ENCODE data around the gene RALGPS1.

Gene RALGPS1

GRCh38 chr9:126974594-126974993 is 60.0 kb downstream of the RALGPS1 start:
- CTCF ChIA-PET = interaction anchor here (0.6 kb wide), 1 partner anchor 946 kb away, joined by 4 read pairs; no protein-coding TSS in a partner anchor
- no peak for DNase-seq (ENCODE audit: extremely low spot score)
- POLR2A ChIA-PET = no interaction called here
- no peak for TF ChIP-seq SUZ12 (IDR thresholded peaks at IDR 0.05)
- TF ChIP-seq ZNF384 (IDR thresholded peaks at IDR 0.05) = no peak
- TF ChIP-seq L3MBTL2 (conservative IDR thresholded peaks at IDR 0.05) = no peak
- TF ChIP-seq FOXM1 (IDR thresholded peaks at IDR 0.05; ENCODE audit: borderline replicate concordance) = no peak
- TF ChIP-seq TARDBP (IDR thresholded peaks at IDR 0.05) = no peak
- TF ChIP-seq ELF4 (IDR thresholded peaks at IDR 0.05) = no peak
- TF ChIP-seq FOXK2 (IDR thresholded peaks at IDR 0.05) = no peak
- no peak for TF ChIP-seq CTBP1 (IDR thresholded peaks at IDR 0.05; ENCODE audit: borderline replicate concordance)
- TF ChIP-seq LEF1 (IDR thresholded peaks at IDR 0.05; ENCODE audit: borderline replicate concordance) = no peak
- no peak for TF ChIP-seq ARNT (IDR thresholded peaks at IDR 0.05)

GRCh38 chr9:126975327-126976220 is 61.0 kb downstream of the RALGPS1 start:
- ChIA-PET CTCF (no interaction called here), POLR2A (no interaction called here)
- no peak for DNase-seq (ENCODE audit: extremely low spot score)
- TF ChIP-seq PKNOX1 (IDR thresholded peaks at IDR 0.05) (no peak), L3MBTL2 (conservative IDR thresholded peaks at IDR 0.05) (no peak), BHLHE40 (IDR thresholded peaks at IDR 0.05; ENCODE audit: borderline replicate concordance) (no peak), FOXK2 (IDR thresholded peaks at IDR 0.05) (no peak), ZNF384 (IDR thresholded peaks at IDR 0.05) (no peak), TARDBP (IDR thresholded peaks at IDR 0.05) (no peak), SP1 (IDR thresholded peaks at IDR 0.05) (no peak), ARNT (IDR thresholded peaks at IDR 0.05) (no peak), FOXA1 (IDR thresholded peaks at IDR 0.05) (no peak), LEF1 (IDR thresholded peaks at IDR 0.05; ENCODE audit: borderline replicate concordance) (no peak), ELF4 (IDR thresholded peaks at IDR 0.05) (no peak), NFRKB (IDR thresholded peaks at IDR 0.05) (no peak), SUZ12 (IDR thresholded peaks at IDR 0.05) (no peak), HDGF (IDR thresholded peaks at IDR 0.05; ENCODE audit: borderline replicate concordance) (no peak)

GRCh38 chr9:126979461-126979860 is 64.9 kb downstream of the RALGPS1 start:
- POLR2A ChIA-PET = no interaction called here
- no peak for DNase-seq (ENCODE audit: extremely low spot score)
- CTCF ChIA-PET = no interaction called here
- TF ChIP-seq ELF4 (IDR thresholded peaks at IDR 0.05) (no peak), L3MBTL2 (conservative IDR thresholded peaks at IDR 0.05) (no peak), FOXK2 (IDR thresholded peaks at IDR 0.05) (no peak), CTBP1 (IDR thresholded peaks at IDR 0.05; ENCODE audit: borderline replicate concordance) (no peak), ZNF384 (IDR thresholded peaks at IDR 0.05) (no peak), TARDBP (IDR thresholded peaks at IDR 0.05) (no peak), SUZ12 (IDR thresholded peaks at IDR 0.05) (no peak), LEF1 (IDR thresholded peaks at IDR 0.05; ENCODE audit: borderline replicate concordance) (no peak), HDGF (IDR thresholded peaks at IDR 0.05; ENCODE audit: borderline replicate concordance) (no peak), BHLHE40 (IDR thresholded peaks at IDR 0.05; ENCODE audit: borderline replicate concordance) (no peak), SP1 (IDR thresholded peaks at IDR 0.05) (no peak), ARNT (IDR thresholded peaks at IDR 0.05) (no peak), FOXA1 (IDR thresholded peaks at IDR 0.05) (no peak), NFRKB (IDR thresholded peaks at IDR 0.05) (no peak), PKNOX1 (IDR thresholded peaks at IDR 0.05) (no peak), FOXM1 (IDR thresholded peaks at IDR 0.05; ENCODE audit: borderline replicate concordance) (no peak)

GRCh38 chr9:126980231-126980630 is 65.6 kb downstream of the RALGPS1 start:
- CTCF ChIA-PET = no interaction called here
- TF ChIP-seq ZNF384 (IDR thresholded peaks at IDR 0.05) (no peak), ELF4 (IDR thresholded peaks at IDR 0.05) (no peak), SP1 (IDR thresholded peaks at IDR 0.05) (no peak), HDGF (IDR thresholded peaks at IDR 0.05; ENCODE audit: borderline replicate concordance) (no peak), PKNOX1 (IDR thresholded peaks at IDR 0.05) (no peak), LEF1 (IDR thresholded peaks at IDR 0.05; ENCODE audit: borderline replicate concordance) (no peak)
- no peak for DNase-seq (ENCODE audit: extremely low spot score)
- POLR2A ChIA-PET = no interaction called here

- ChIA-PET POLR2A (no interaction called here), CTCF (no interaction called here)
- TF ChIP-seq NFRKB (IDR thresholded peaks at IDR 0.05) = no peak
- TF ChIP-seq FOXA1 (IDR thresholded peaks at IDR 0.05) = no peak
- TF ChIP-seq FOXK2 (IDR thresholded peaks at IDR 0.05) = no peak
- TF ChIP-seq CTBP1 (IDR thresholded peaks at IDR 0.05; ENCODE audit: borderline replicate concordance) = no peak
- TF ChIP-seq ARNT (IDR thresholded peaks at IDR 0.05) = no peak
- TF ChIP-seq LEF1 (IDR thresholded peaks at IDR 0.05; ENCODE audit: borderline replicate concordance) = no peak
- no peak for DNase-seq (ENCODE audit: extremely low spot score)
Observed at GRCh38 chr9:126981218-126981617, 66.6 kb downstream of the RALGPS1 start.

GRCh38 chr9:126982215-126983002 is 67.8 kb downstream of the RALGPS1 start:
- POLR2A ChIA-PET = no interaction called here
- DNase-seq (ENCODE audit: extremely low spot score) = no peak
- TF ChIP-seq BHLHE40 (IDR thresholded peaks at IDR 0.05; ENCODE audit: borderline replicate concordance) (no peak), FOXM1 (IDR thresholded peaks at IDR 0.05; ENCODE audit: borderline replicate concordance) (no peak)
- CTCF ChIA-PET = no interaction called here

Measured in HEK293T (cell line).